Activated CD4-positive, alpha-beta T cell treated with anti-CD3 and anti-CD28 coated beads, Interleukin-2, amount 10 ng/mL, durations not matched to agents 24 days and 14 days (primary cell): ENCODE measurements around the gene C11orf91. TPM values are rescaled to one million over a fixed set of nuclear protein-coding genes. Genes with fewer than 3 reads are reported as not detected.
A peak's percentile ranks its signal among the peaks of the same experiment; 100 is the strongest.

Experiments used
- DNase-seq: peaks from one replicate; pipeline ENCODE4 v3.0.0; 2022
- H3K27ac Mint-ChIP-seq: one replicate; pipeline ENCODE4 v1.8.0; 2022; ENCODE audit warnings: mild to moderate bottlenecking, mixed read lengths
- H3K27me3 Mint-ChIP-seq: one replicate; pipeline ENCODE4 v1.8.0; 2022; ENCODE audit warnings: mixed read lengths
- H3K36me3 Mint-ChIP-seq: one replicate; pipeline ENCODE4 v1.8.0; 2022; ENCODE audit warnings: low read depth, mild to moderate bottlenecking, mixed read lengths
- H3K4me1 Mint-ChIP-seq: one replicate; pipeline ENCODE4 v1.8.0; 2021; ENCODE audit warnings: mixed read lengths
- H3K4me3 Mint-ChIP-seq: one replicate; pipeline ENCODE4 v1.8.0; 2022; ENCODE audit warnings: mild to moderate bottlenecking, moderate library complexity, mixed read lengths
- H3K9me3 Mint-ChIP-seq: one replicate; pipeline ENCODE4 v1.8.0; 2021; ENCODE audit warnings: mixed read lengths
- intact Hi-C: fragments of 100-400 bp; cut with micrococcal nuclease; formaldehyde crosslinking; loops from one replicate; pipeline ENCODE4 v1.15.1; 2023
- total RNA-seq: library from RNA; stranded (reverse); gene quantifications from 2 replicates; pipeline ENCODE4 v1.2.3, GENCODE V29; 2022

Gene C11orf91
- total RNA-seq, 1 donor from 2014 or later: 0.51 TPM

GRCh38 chr11:33698921-33699320 lies 1.7 kb downstream of the C11orf91 start:
- H3K9me3 Mint-ChIP-seq: no peaks in the 10 kb centered on the region
- no peaks in the 10 kb centered on the region for H3K36me3 Mint-ChIP-seq
- H3K4me1 Mint-ChIP-seq: peaks cover 20% of the 10 kb centered on the region
- no peak overlapping the region for H3K27ac Mint-ChIP-seq
- H3K27me3 Mint-ChIP-seq: peaks cover 26% of the 10 kb centered on the region
- intact Hi-C loops: no loop called here
- DNase-seq: no peak
- H3K4me3 Mint-ChIP-seq: no peak overlapping the region

- H3K36me3 Mint-ChIP-seq: no peaks in the 10 kb centered on the region
- peaks cover 26% of the 10 kb centered on the region for H3K27me3 Mint-ChIP-seq
- no peak overlapping the region for H3K27ac Mint-ChIP-seq
- peaks cover 20% of the 10 kb centered on the region for H3K4me1 Mint-ChIP-seq
- no peak for DNase-seq
- H3K9me3 Mint-ChIP-seq: no peaks in the 10 kb centered on the region
- intact Hi-C loops: no loop called here
- H3K4me3 Mint-ChIP-seq: no peak overlapping the region
Measured at GRCh38 chr11:33697997-33698396, 2.6 kb downstream of the C11orf91 start.

GRCh38 chr11:33696931-33697638 lies 3.5 kb downstream of the C11orf91 start:
- H3K27ac Mint-ChIP-seq: no peak overlapping the region
- DNase-seq: no peak
- H3K9me3 Mint-ChIP-seq: no peaks in the 10 kb centered on the region
- H3K4me3 Mint-ChIP-seq: no peak overlapping the region
- no peaks in the 10 kb centered on the region for H3K36me3 Mint-ChIP-seq
- intact Hi-C loops: no loop called here
- peaks cover 20% of the 10 kb centered on the region for H3K4me1 Mint-ChIP-seq
- H3K27me3 Mint-ChIP-seq: peaks cover 26% of the 10 kb centered on the region

GRCh38 chr11:33696411-33696810 lies 4.2 kb downstream of the C11orf91 start:
- peaks cover 18% of the 10 kb centered on the region for H3K4me1 Mint-ChIP-seq
- peaks cover 26% of the 10 kb centered on the region for H3K27me3 Mint-ChIP-seq
- H3K36me3 Mint-ChIP-seq: no peaks in the 10 kb centered on the region
- no peaks in the 10 kb centered on the region for H3K9me3 Mint-ChIP-seq
- no peak overlapping the region for H3K4me3 Mint-ChIP-seq
- no peak for DNase-seq
- H3K27ac Mint-ChIP-seq: no peak overlapping the region
- intact Hi-C loops: no loop called here

GRCh38 chr11:33695051-33695566 lies 5.5 kb downstream of the C11orf91 start:
- H3K9me3 Mint-ChIP-seq: no peaks in the 10 kb centered on the region
- H3K36me3 Mint-ChIP-seq: no peaks in the 10 kb centered on the region
- DNase-seq: no peak
- H3K4me3 Mint-ChIP-seq: no peak overlapping the region
- H3K4me1 Mint-ChIP-seq: peaks cover 19% of the 10 kb centered on the region
- intact Hi-C loops: no loop called here
- H3K27ac Mint-ChIP-seq: no peak overlapping the region
- H3K27me3 Mint-ChIP-seq: peaks cover 26% of the 10 kb centered on the region

- no peaks in the 10 kb centered on the region for H3K36me3 Mint-ChIP-seq
- peaks cover 26% of the 10 kb centered on the region for H3K27me3 Mint-ChIP-seq
Measured at GRCh38 chr11:33694346-33695050, 6.1 kb downstream of the C11orf91 start.

GRCh38 chr11:33692541-33692940 lies 8.1 kb downstream of the C11orf91 start:
- H3K9me3 Mint-ChIP-seq: no peaks in the 10 kb centered on the region
- H3K36me3 Mint-ChIP-seq: no peaks in the 10 kb centered on the region
- peaks cover 18% of the 10 kb centered on the region for H3K27me3 Mint-ChIP-seq
- H3K4me1 Mint-ChIP-seq: peaks cover 16% of the 10 kb centered on the region
- no peak overlapping the region for H3K27ac Mint-ChIP-seq
- no peak overlapping the region for H3K4me3 Mint-ChIP-seq
- intact Hi-C loops: no loop called here
- no peak for DNase-seq

More at GRCh38 chr11:33694346-33695050, 6.1 kb downstream of the C11orf91 start:
- intact Hi-C loops: no loop called here
- no peak overlapping the region for H3K27ac Mint-ChIP-seq
- peaks cover 16% of the 10 kb centered on the region for H3K4me1 Mint-ChIP-seq
- no peak overlapping the region for H3K4me3 Mint-ChIP-seq
- no peaks in the 10 kb centered on the region for H3K9me3 Mint-ChIP-seq
- DNase-seq: no peak

- DNase-seq: no peak
- H3K4me1 Mint-ChIP-seq: peaks cover 16% of the 10 kb centered on the region
- intact Hi-C loops: no loop called here
- peaks cover 13% of the 10 kb centered on the region for H3K27me3 Mint-ChIP-seq
- no peaks in the 10 kb centered on the region for H3K9me3 Mint-ChIP-seq
- H3K4me3 Mint-ChIP-seq: no peak overlapping the region
- no peak overlapping the region for H3K27ac Mint-ChIP-seq
- H3K36me3 Mint-ChIP-seq: no peaks in the 10 kb centered on the region
Measured at GRCh38 chr11:33692013-33692504, 8.6 kb downstream of the C11orf91 start.

GRCh38 chr11:33691066-33691864 lies 9.4 kb downstream of the C11orf91 start:
- Mint-ChIP-seq H3K4me1 (peaks cover 10% of the 10 kb centered on the region), H3K9me3 (no peaks in the 10 kb centered on the region), H3K27me3 (peaks cover 5% of the 10 kb centered on the region), H3K36me3 (no peaks in the 10 kb centered on the region), H3K4me3 (no peak overlapping the region), H3K27ac (no peak overlapping the region)
- intact Hi-C loops: no loop called here
- no peak for DNase-seq

GRCh38 chr11:33690290-33691065 lies 10.1 kb downstream of the C11orf91 start:
- H3K9me3 Mint-ChIP-seq: no peaks in the 10 kb centered on the region
- no peaks in the 10 kb centered on the region for H3K36me3 Mint-ChIP-seq
- DNase-seq: no peak
- intact Hi-C loops: no loop called here
- H3K4me3 Mint-ChIP-seq: no peak overlapping the region
- H3K27me3 Mint-ChIP-seq: no peaks in the 10 kb centered on the region
- peak overlapping the region; percentile 40 for H3K27ac Mint-ChIP-seq
- peaks cover 9% of the 10 kb centered on the region for H3K4me1 Mint-ChIP-seq

GRCh38 chr11:33689501-33689900 lies 11.1 kb downstream of the C11orf91 start:
- Mint-ChIP-seq H3K9me3 (no peaks in the 10 kb centered on the region), H3K27ac (no peak overlapping the region), H3K4me1 (peaks cover 9% of the 10 kb centered on the region), H3K4me3 (no peak overlapping the region), H3K36me3 (no peaks in the 10 kb centered on the region), H3K27me3 (no peaks in the 10 kb centered on the region)
- intact Hi-C loops: no loop called here
- DNase-seq: no peak

GRCh38 chr11:33689085-33689484 lies 11.5 kb downstream of the C11orf91 start:
- intact Hi-C loops: no loop called here
- no peaks in the 10 kb centered on the region for H3K9me3 Mint-ChIP-seq
- no peak overlapping the region for H3K27ac Mint-ChIP-seq

More at GRCh38 chr11:33689085-33689484, 11.5 kb downstream of the C11orf91 start:
- H3K36me3 Mint-ChIP-seq: no peaks in the 10 kb centered on the region
- no peak overlapping the region for H3K4me3 Mint-ChIP-seq
- peaks cover 9% of the 10 kb centered on the region for H3K4me1 Mint-ChIP-seq
- DNase-seq: no peak
- H3K27me3 Mint-ChIP-seq: peaks cover 3% of the 10 kb centered on the region
